Activated CD4-positive, CD25-positive, alpha-beta regulatory T cell treated with anti-CD3 and anti-CD28 coated beads, Interleukin-2, amount 50 U/mL, for 16 hours (primary cell): ENCODE data around the gene GALNT17.

Experiments
- DNase-seq: peaks from one replicate; pipeline ENCODE4 v3.0.0-alpha.2; 2020; ENCODE audit warnings: low read depth, low spot score

Gene GALNT17

GRCh38 chr7:71497256-71497946 is 365.5 kb downstream of the GALNT17 start:
- DNase-seq = no peak

- DNase-seq = no peak
Observed at GRCh38 chr7:71498381-71498780, 366.4 kb downstream of the GALNT17 start.

- no peak for DNase-seq
Observed at GRCh38 chr7:71504697-71505441, 372.9 kb downstream of the GALNT17 start.

GRCh38 chr7:71506822-71507221 is 374.9 kb downstream of the GALNT17 start:
- no peak for DNase-seq

- no peak for DNase-seq
Observed at GRCh38 chr7:71507680-71508602, 376.0 kb downstream of the GALNT17 start.

GRCh38 chr7:71509381-71509780 is 377.4 kb downstream of the GALNT17 start:
- no peak for DNase-seq

GRCh38 chr7:71511361-71511807 is 379.4 kb downstream of the GALNT17 start:
- no peak for DNase-seq

GRCh38 chr7:71517940-71518699 is 386.2 kb downstream of the GALNT17 start:
- DNase-seq = no peak

- no peak for DNase-seq
Observed at GRCh38 chr7:71518880-71519279, 386.9 kb downstream of the GALNT17 start.

- DNase-seq = no peak
Observed at GRCh38 chr7:71521506-71521905, 389.6 kb downstream of the GALNT17 start.

GRCh38 chr7:71526106-71526505 is 394.2 kb downstream of the GALNT17 start:
- no peak for DNase-seq

GRCh38 chr7:71527213-71527612 is 395.3 kb downstream of the GALNT17 start:
- DNase-seq = no peak

- no peak for DNase-seq
Observed at GRCh38 chr7:71535616-71536015, 403.7 kb downstream of the GALNT17 start.

- DNase-seq = no peak
Observed at GRCh38 chr7:71538210-71538609, 406.3 kb downstream of the GALNT17 start.

- DNase-seq = no peak
Observed at GRCh38 chr7:71539615-71540014, 407.7 kb downstream of the GALNT17 start.

- no peak for DNase-seq
Observed at GRCh38 chr7:71541707-71542353, 409.9 kb downstream of the GALNT17 start.

- no peak for DNase-seq
Observed at GRCh38 chr7:71543396-71543795, 411.5 kb downstream of the GALNT17 start.

GRCh38 chr7:71544816-71545215 is 412.9 kb downstream of the GALNT17 start:
- no peak for DNase-seq

GRCh38 chr7:71547426-71547825 is 415.5 kb downstream of the GALNT17 start:
- no peak for DNase-seq

GRCh38 chr7:71548746-71549145 is 416.8 kb downstream of the GALNT17 start:
- DNase-seq = no peak

- no peak for DNase-seq
Observed at GRCh38 chr7:71553306-71553705, 421.4 kb downstream of the GALNT17 start.
